ENCODE results near the gene GASK1A. TPM values are rescaled to one million over a fixed set of nuclear protein-coding genes. Genes with fewer than 3 reads are reported as not detected.

GASK1A gene
- total and polyA plus RNA-seq, 2 donors (not counting 3 experiments of a cell fraction or from before 2014, with no cell fraction given): 0.04 TPM; not detected in 1

- Histone ChIP-seq H2AFZ (ENCODE audit: low read depth, low read length) (no peak overlapping the region), H3K27me3 (ENCODE audit: control insufficient read depth in 2 of 2, insufficient read depth in 2 of 2, low read length in 2 of 2) (peaks cover 0 to 2% of the 10 kb centered on the region in 2 experiments), H3K4me1 (ENCODE audit: control insufficient read depth, extremely low read depth, insufficient read depth, low read length) (no peaks in the 10 kb centered on the region), H3K27ac (ENCODE audit: insufficient read depth, low read depth, low read length) (no peak overlapping the region), H3K4me3 (replicated peaks in 1 of 3; ENCODE audit: insufficient read depth in 1 of 3, low read depth in 1 of 3, low read length in 3 of 3) (no peak overlapping the region), H3K36me3 (ENCODE audit: control insufficient read depth in 2 of 2, extremely low read depth in 1 of 2, insufficient read depth in 2 of 2, low read length in 2 of 2) (no peaks in the 10 kb centered on the region), H3K9me3 (replicated peaks; ENCODE audit: control insufficient read depth, insufficient read depth, low read length) (no peaks in the 10 kb centered on the region), H3K4me2 (ENCODE audit: insufficient read depth, low read length) (no peak overlapping the region), H3K9ac (replicated peaks; ENCODE audit: extremely low read depth, insufficient read depth, low read length) (no peak overlapping the region), H3K9me1 (replicated peaks; ENCODE audit: control insufficient read depth, extremely low read depth, insufficient read depth, low read length) (no peaks in the 10 kb centered on the region), H4K20me1 (replicated peaks; ENCODE audit: control insufficient read depth, extremely low read depth, insufficient read depth, low read length) (no peaks in the 10 kb centered on the region), H3K79me2 (ENCODE audit: control insufficient read depth, insufficient read depth, low read length) (no peaks in the 10 kb centered on the region)
- TF ChIP-seq GATA2 (IDR thresholded peaks at IDR 0.05; ENCODE audit: insufficient read depth, insufficient read length, low read depth, low read length) (no peak), CTCF (IDR thresholded peaks at IDR 0.05; ENCODE audit: extremely low read depth in 1 of 2, insufficient read depth in 1 of 2, low read depth in 1 of 2, low read length in 2 of 2) (peak; percentile 39 to 46)
- ChIA-PET POLR2A (no interaction called here), CTCF (interaction anchor here (1.1 to 1.4 kb wide), 2 partner anchors 9 to 14 kb away, joined by 4 to 6 read pairs; no protein-coding TSS in a partner anchor)
- FAIRE-seq (no peak), DNase-seq (ENCODE audit: low read depth, low spot score) (no peak)
- intact Hi-C loops (cut with micrococcal nuclease) (no loop called here), dilution Hi-C loops (cut with MboI; ENCODE audit: extremely low pct_ligation_motif_present, low sequenced_read_pairs) (no loop called here)
- BruUV-seq (replicated peaks): no TSS peak
These were observed 92.3 kb downstream of the GASK1A start for GRCh38 chr3:43071313-43071893.

GRCh38 chr3:43072361-43072760 lies 93.2 kb downstream of the GASK1A start:
- intact Hi-C loops (cut with micrococcal nuclease) (no loop called here), dilution Hi-C loops (cut with MboI; ENCODE audit: extremely low pct_ligation_motif_present, low sequenced_read_pairs) (no loop called here)
- peaks cover 0 to 2% of the 10 kb centered on the region in 2 experiments for H3K27me3 ChIP-seq (ENCODE audit: control insufficient read depth in 2 of 2, insufficient read depth in 2 of 2, low read length in 2 of 2)
- BruUV-seq (replicated peaks): no TSS peak
- FAIRE-seq (no peak), DNase-seq (ENCODE audit: low read depth, low spot score) (no peak)
- no peak overlapping the region for H2AFZ ChIP-seq (ENCODE audit: low read depth, low read length)
- no peaks in the 10 kb centered on the region for H3K36me3 ChIP-seq (ENCODE audit: control insufficient read depth in 2 of 2, extremely low read depth in 1 of 2, insufficient read depth in 2 of 2, low read length in 2 of 2)
- H3K79me2 ChIP-seq (ENCODE audit: control insufficient read depth, insufficient read depth, low read length): no peaks in the 10 kb centered on the region
- CTCF ChIA-PET: no interaction called here
- POLR2A ChIA-PET: no interaction called here
- no peaks in the 10 kb centered on the region for H4K20me1 ChIP-seq (replicated peaks; ENCODE audit: control insufficient read depth, extremely low read depth, insufficient read depth, low read length)
- no peak overlapping the region for H3K4me3 ChIP-seq (replicated peaks in 1 of 3; ENCODE audit: insufficient read depth in 1 of 3, low read depth in 1 of 3, low read length in 3 of 3)
- no peak overlapping the region for H3K9ac ChIP-seq (replicated peaks; ENCODE audit: extremely low read depth, insufficient read depth, low read length)
- no peaks in the 10 kb centered on the region for H3K9me1 ChIP-seq (replicated peaks; ENCODE audit: control insufficient read depth, extremely low read depth, insufficient read depth, low read length)
- no peaks in the 10 kb centered on the region for H3K4me1 ChIP-seq (ENCODE audit: control insufficient read depth, extremely low read depth, insufficient read depth, low read length)
- H3K4me2 ChIP-seq (ENCODE audit: insufficient read depth, low read length): no peak overlapping the region
- no peak for TF ChIP-seq GATA2 (IDR thresholded peaks at IDR 0.05; ENCODE audit: insufficient read depth, insufficient read length, low read depth, low read length)
- TF ChIP-seq JUN (IDR thresholded peaks at IDR 0.05; ENCODE audit: borderline replicate concordance, insufficient read depth, insufficient read length, low read depth): no peak
- no peak for TF ChIP-seq FOS (IDR thresholded peaks at IDR 0.05; ENCODE audit: borderline replicate concordance, insufficient read depth, low read length)
- TF ChIP-seq POLR2AphosphoS5 (IDR thresholded peaks at IDR 0.05; ENCODE audit: insufficient read depth, low read depth, low read length): no peak
- TF ChIP-seq CTCF (IDR thresholded peaks at IDR 0.05; ENCODE audit: extremely low read depth in 1 of 2, insufficient read depth in 1 of 2, low read depth in 1 of 2, low read length in 2 of 2): no peak
- TF ChIP-seq MAX (IDR thresholded peaks at IDR 0.05; ENCODE audit: insufficient read depth, insufficient read length): no peak
- TF ChIP-seq MYC (IDR thresholded peaks at IDR 0.05; ENCODE audit: low read depth, low read length): no peak
- TF ChIP-seq EZH2 (IDR thresholded peaks at IDR 0.05; ENCODE audit: borderline replicate concordance, low read depth, low read length, severe bottlenecking): no peak
- TF ChIP-seq POLR2A (IDR thresholded peaks at IDR 0.05; ENCODE audit: low read depth, low read length): no peak
- H3K27ac ChIP-seq (ENCODE audit: insufficient read depth, low read depth, low read length): no peak overlapping the region
- no peaks in the 10 kb centered on the region for H3K9me3 ChIP-seq (replicated peaks; ENCODE audit: control insufficient read depth, insufficient read depth, low read length)

Data from endothelial cell of umbilical vein (primary cell).